Heart right ventricle (tissue), 16 donors: ENCODE measurements around the gene ATG9B. TPM values are rescaled to one million over a fixed set of nuclear protein-coding genes. Genes with fewer than 3 reads are reported as not detected.

Experiments
- ATAC-seq, 8 donors: fragments of 200-7000 bp; cut with Tn5 transposase; one replicate each; pipeline ENCODE4 v1.9.1; 2020; ENCODE audit warnings: mild to moderate bottlenecking in 8 of 8, moderate library complexity in 8 of 8, moderate number of reproducible peaks in 1 of 8
- DNase-seq, 2 donors: peaks; one replicate each; pipeline ENCODE4 v3.0.0-alpha.2; 2020
- H3K27ac ChIP-seq, 10 donors: fragments of 200-600 bp; sonication (generic) in 2 of 10; one replicate each; pipeline versions ENCODE4 v1.5.0 to v1.8.0; 2020 to 2022; ENCODE audit warnings: mild to moderate bottlenecking in 3 of 10
- H3K27me3 ChIP-seq, 7 donors: fragments of 200-600 bp; one replicate each; pipeline ENCODE4 v1.8.0; 2021 to 2022; ENCODE audit warnings: mild to moderate bottlenecking in 2 of 7
- H3K36me3 ChIP-seq, 9 donors: fragments of 200-600 bp; sonication (generic) in 1 of 9; one replicate each; pipeline versions ENCODE4 v1.5.0 to v1.8.0; 2020 to 2022; ENCODE audit warnings: mild to moderate bottlenecking in 2 of 9
- H3K4me1 ChIP-seq, 9 donors: fragments of 200-600 bp; sonication (generic) in 1 of 9; one replicate each; pipeline versions ENCODE4 v1.5.0 to v1.8.0; 2020 to 2022; ENCODE audit warnings: mild to moderate bottlenecking in 4 of 9
- H3K4me3 ChIP-seq, 10 donors: fragments of 200-600 bp; sonication (generic) in 2 of 10; one replicate each; pipeline versions ENCODE4 v1.5.0 to v1.8.0; 2020 to 2022; ENCODE audit warnings: mild to moderate bottlenecking in 7 of 10, moderate library complexity in 2 of 10
- H3K9me3 ChIP-seq, 11 donors: fragments of 200-600 bp in 10 of 11; sonication (generic) in 2 of 11; one replicate each; pipeline versions ENCODE4 v1.5.0 to v1.8.0; 2013 to 2022; ENCODE audit warnings: mild to moderate bottlenecking in 2 of 11, control low read depth in 1 of 11, moderate library complexity in 1 of 11
- WGBS, 2 donors: extraction: QIAGEN DNeasy Blood & Tissue Kit; methylation state at CpG; one replicate each; pipeline ENCODE4 v1.1.7; 2013; ENCODE audit warnings: inconsistent platforms in 1 of 2; 5-methylcytosine and 5-hydroxymethylcytosine counted together
- intact Hi-C, 10 donors: fragments of 100-400 bp; cut with DNase I; formaldehyde crosslinking; loops; one replicate each; pipeline versions ENCODE4 v1.11.1 to v1.14.2; 2022
- polyA plus RNA-seq, 2 donors: library from polyadenylated mRNA; stranded (reverse); fragments of 200-250 nt; gene quantifications; one replicate each; pipeline ENCODE4 v1.2.3, GENCODE V29; 2013
- total RNA-seq, 10 donors: library from RNA; stranded (reverse); fragmentation: NEBNext Ultra II Directional in 3 of 10; extraction: Animal tissue kit (Norgen Biotek cat#: 25700) in 3 of 10; gene quantifications; one replicate each; pipeline versions ENCODE4 v1.2.1 to v1.2.4, GENCODE V29; 2021 to 2023
- TF ChIP-seq, protein P1 (sequence below), 9 donors: fragments of 200-600 bp; sonication (generic) in 2 of 9; IDR thresholded peaks; one replicate each; pipeline versions ENCODE4 v1.5.0 to v1.8.0; 2021 to 2022; ENCODE audit warnings: antibody characterized with exemption in 9 of 9, mild to moderate bottlenecking in 5 of 9, moderate library complexity in 1 of 9
- donor health status: Arrhythmogenic right ventricular cardiomyopathy.
- donor health status: ischemic (EF 13 %, LVEDD 7.1; RV severe dilation, severe dysfunction).
- donor health status: healthy with polysubstance abuse.
- donor health status: DM: no; HTN: yes; CAD: no.
- donor health status: DM: no; HTN: no; CAD: no.
- donor health status: ischemic (EF 25% LVEDD 6.9; RV normal size, moderate dysfunction).
- donor health status: ischemic (EF 25% LVEDD 5.7; RV mildly dilated, moderate dysfunction).
- donor health status: healthy.
- donor health status: DM: yes; HTN: yes; CAD: no.
- donor health status: Ischemic cardiomyopathy.
- donor health status: ischemic (EF 35%, LVEDD 5.7; RV mildly dilated, moderate dysfunction).
- donor health status: nonischemic (EF 11% LVEDD 7.7; RV severe dilation, severe dysfunction).
- donor health status: DM: yes; HTN: yes; CAD: no.
- donor health status: PGD.
- donor health status: ischemic (EF 29% LVEDD 5.4; RV normal size, mild dysfunction).
- donor health status: nonischemic (EF 23%, LVEDD 6.1; RV moderate dilation, normal function).

ATG9B gene
- total and polyA plus RNA-seq, 12 donors: 0.09 to 0.59 (median 0.39) TPM; not detected in 7

GRCh38 chr7:151010307-151011096, 13.8 kb downstream of the ATG9B start:
- intact Hi-C loops: loop anchor here in 2 of 10 donors (10.0 kb wide), 2 partner anchors 46 to 116 kb away; no protein-coding TSS in a partner anchor
- no peaks in the 10 kb centered on the region for H3K9me3 ChIP-seq
- ATAC-seq: no peak
- DNase-seq: no peak
- peak overlapping the region in 2 of 10 donors; percentile 15 to 50 for H3K27ac ChIP-seq
- TF ChIP-seq, protein P1, sequence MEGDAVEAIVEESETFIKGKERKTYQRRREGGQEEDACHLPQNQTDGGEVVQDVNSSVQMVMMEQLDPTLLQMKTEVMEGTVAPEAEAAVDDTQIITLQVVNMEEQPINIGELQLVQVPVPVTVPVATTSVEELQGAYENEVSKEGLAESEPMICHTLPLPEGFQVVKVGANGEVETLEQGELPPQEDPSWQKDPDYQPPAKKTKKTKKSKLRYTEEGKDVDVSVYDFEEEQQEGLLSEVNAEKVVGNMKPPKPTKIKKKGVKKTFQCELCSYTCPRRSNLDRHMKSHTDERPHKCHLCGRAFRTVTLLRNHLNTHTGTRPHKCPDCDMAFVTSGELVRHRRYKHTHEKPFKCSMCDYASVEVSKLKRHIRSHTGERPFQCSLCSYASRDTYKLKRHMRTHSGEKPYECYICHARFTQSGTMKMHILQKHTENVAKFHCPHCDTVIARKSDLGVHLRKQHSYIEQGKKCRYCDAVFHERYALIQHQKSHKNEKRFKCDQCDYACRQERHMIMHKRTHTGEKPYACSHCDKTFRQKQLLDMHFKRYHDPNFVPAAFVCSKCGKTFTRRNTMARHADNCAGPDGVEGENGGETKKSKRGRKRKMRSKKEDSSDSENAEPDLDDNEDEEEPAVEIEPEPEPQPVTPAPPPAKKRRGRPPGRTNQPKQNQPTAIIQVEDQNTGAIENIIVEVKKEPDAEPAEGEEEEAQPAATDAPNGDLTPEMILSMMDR (IDR thresholded peaks at IDR 0.05): no peak
- 53 to 56% methylated on average over 18 of the region's 18 CpGs for WGBS, 2 donors
- H3K4me3 ChIP-seq: no peak overlapping the region
- peaks cover 0 to 19% (median 5%) of the 10 kb centered on the region in 7 donors for H3K27me3 ChIP-seq
- H3K36me3 ChIP-seq: peaks cover 0 to 36% (median 0%) of the 10 kb centered on the region in 9 donors
- H3K4me1 ChIP-seq: peaks cover 10 to 91% (median 58%) of the 10 kb centered on the region in 9 donors

- DNase-seq: no peak
- Histone ChIP-seq H3K4me1 (peaks cover 10 to 89% (median 58%) of the 10 kb centered on the region in 9 donors), H3K27ac (peak overlapping the region in 1 of 10 donors; percentile 15), H3K36me3 (peaks cover 0 to 41% (median 0%) of the 10 kb centered on the region in 9 donors), H3K9me3 (no peaks in the 10 kb centered on the region), H3K4me3 (no peak overlapping the region), H3K27me3 (peaks cover 0 to 19% (median 5%) of the 10 kb centered on the region in 7 donors)
- intact Hi-C loops: loop anchor here in 2 of 10 donors (10.0 kb wide), 2 partner anchors 45 to 115 kb away; no protein-coding TSS in a partner anchor
- WGBS, 2 donors: 55 to 60% methylated on average over 7 of the region's 7 CpGs
- no peak for ATAC-seq
- TF ChIP-seq, protein P1 (IDR thresholded peaks at IDR 0.05): no peak
These were observed 14.3 kb downstream of the ATG9B start for GRCh38 chr7:151010037-151010306.

- intact Hi-C loops: loop anchor here in 3 of 10 donors (10.0 kb wide), 3 partner anchors 45 to 575 kb away; no protein-coding TSS in a partner anchor
- peaks cover 10 to 84% (median 58%) of the 10 kb centered on the region in 9 donors for H3K4me1 ChIP-seq
- H3K36me3 ChIP-seq: peaks cover 0 to 40% (median 0%) of the 10 kb centered on the region in 9 donors
- no peak overlapping the region for H3K27ac ChIP-seq
- no peak overlapping the region for H3K4me3 ChIP-seq
- TF ChIP-seq, protein P1 (IDR thresholded peaks at IDR 0.05): no peak
- no peaks in the 10 kb centered on the region for H3K9me3 ChIP-seq
- no peak for DNase-seq
- ATAC-seq: peak in 1 of 8 donors; percentile 4
- 71 to 75% methylated on average over 22 of the region's 22 CpGs for WGBS, 2 donors
- H3K27me3 ChIP-seq: peaks cover 0 to 19% (median 5%) of the 10 kb centered on the region in 7 donors
These were observed 14.8 kb downstream of the ATG9B start for GRCh38 chr7:151009327-151010036.
